Breast epithelium (tissue), 4 donors: ENCODE results near the gene PIF1. TPM values are rescaled to one million over a fixed set of nuclear protein-coding genes. Genes with fewer than 3 reads are reported as not detected.

ENCODE experiments used
- DNase-seq, 2 donors: peaks; one replicate each; pipeline ENCODE4 v3.0.0-alpha.2; 2019; ENCODE audit warnings: low spot score in 2 of 2
- H3K27ac ChIP-seq, 2 donors: fragments of 200-600 bp; sonication (generic) in 1 of 2; one replicate each; pipeline ENCODE4 v1.5.1; 2016 to 2019; ENCODE audit warnings: mild to moderate bottlenecking in 1 of 2
- H3K27me3 ChIP-seq, 2 donors: fragments of 200-600 bp; sonication (generic) in 1 of 2; one replicate each; pipeline versions ENCODE4 v1.5.1 to v1.6.0; 2017 to 2019; ENCODE audit warnings: control low read depth in 1 of 2, mild to moderate bottlenecking in 1 of 2
- H3K36me3 ChIP-seq: fragments of 200-600 bp; one replicate; pipeline ENCODE4 v1.5.1; 2019
- H3K4me1 ChIP-seq, 2 donors: fragments of 200-600 bp; sonication (generic); one replicate each; pipeline ENCODE4 v1.5.1; 2016 to 2019; ENCODE audit warnings: control low read depth in 1 of 2
- H3K4me3 ChIP-seq, 3 donors: fragments of 200-600 bp; sonication (generic); 1 replicate in 2 of 3; 2 replicates in 1 of 3; pipeline ENCODE4 v1.5.1; 2016 to 2019; ENCODE audit warnings: mild to moderate bottlenecking in 3 of 3, moderate library complexity in 2 of 3
- H3K9me3 ChIP-seq, 2 donors: fragments of 200-600 bp; sonication (generic) in 1 of 2; one replicate each; pipeline ENCODE4 v1.5.1; 2016 to 2019; ENCODE audit warnings: control low read depth in 1 of 2
- POLR2A ChIP-seq: fragments of 450-650 bp; IDR thresholded peaks from one replicate; pipeline ENCODE4 v1.6.1; 2016; ENCODE audit warnings: antibody characterized with exemption, mild to moderate bottlenecking, moderate library complexity
- POLR2AphosphoS5 ChIP-seq, 3 donors: sonication (generic); formaldehyde crosslinking; IDR thresholded peaks; one replicate each; pipeline ENCODE4 v1.6.1; 2017; ENCODE audit warnings: antibody characterized with exemption in 3 of 3
- intact Hi-C: fragments of 100-400 bp; cut with DNase I; formaldehyde crosslinking; loops from one replicate; pipeline ENCODE4 v1.15.1; 2023; ENCODE audit warnings: low total_unique reads
- total RNA-seq, 3 donors: library from RNA; depleted of rRNA; stranded (reverse); fragments of >200 nt; gene quantifications; one replicate each; pipeline ENCODE4 v1.1.0, GENCODE V29; 2016
- TF ChIP-seq, protein P1 (sequence below), 3 donors: fragments of 450-650 bp; IDR thresholded peaks; one replicate each; pipeline ENCODE4 v1.5.1; 2016 to 2017; ENCODE audit warnings: antibody characterized with exemption in 3 of 3, mild to moderate bottlenecking in 3 of 3, moderate library complexity in 3 of 3

Gene PIF1
- total RNA-seq, 3 donors from 2014 or later = 0.44 to 1.3 (median 0.66) TPM

DNA sequence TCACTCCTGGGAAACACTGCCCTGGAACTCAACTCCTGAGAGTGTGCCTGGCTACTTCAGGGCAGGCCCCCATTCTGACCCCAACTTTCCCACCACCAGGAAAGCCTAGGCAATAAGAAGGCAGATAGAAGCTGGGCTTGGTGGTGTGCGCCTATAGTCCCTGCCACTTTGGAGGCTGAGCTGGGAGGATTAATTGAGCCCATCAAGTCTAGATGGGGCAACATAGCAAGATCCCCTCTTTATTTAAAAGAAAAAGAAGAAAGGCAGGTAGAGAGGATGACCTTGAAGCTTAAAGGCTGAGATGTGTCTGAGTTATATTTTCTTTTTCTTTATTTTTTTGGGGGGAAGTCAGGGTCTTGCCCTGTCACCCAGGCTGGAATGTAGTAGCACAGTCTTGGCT lies 45.8 kb downstream of the PIF1 start:
- Histone ChIP-seq H3K9me3 (no peaks in the 10 kb centered on the region), H3K27ac (no peak overlapping the region), H3K4me1 (peaks cover 0 to 6% of the 10 kb centered on the region in 2 donors), H3K36me3 (no peaks in the 10 kb centered on the region), H3K4me3 (no peak overlapping the region), H3K27me3 (no peaks in the 10 kb centered on the region)
- intact Hi-C loops = no loop called here
- TF ChIP-seq POLR2AphosphoS5 (IDR thresholded peaks at IDR 0.05) (no peak), POLR2A (no peak)
- TF ChIP-seq, protein P1, sequence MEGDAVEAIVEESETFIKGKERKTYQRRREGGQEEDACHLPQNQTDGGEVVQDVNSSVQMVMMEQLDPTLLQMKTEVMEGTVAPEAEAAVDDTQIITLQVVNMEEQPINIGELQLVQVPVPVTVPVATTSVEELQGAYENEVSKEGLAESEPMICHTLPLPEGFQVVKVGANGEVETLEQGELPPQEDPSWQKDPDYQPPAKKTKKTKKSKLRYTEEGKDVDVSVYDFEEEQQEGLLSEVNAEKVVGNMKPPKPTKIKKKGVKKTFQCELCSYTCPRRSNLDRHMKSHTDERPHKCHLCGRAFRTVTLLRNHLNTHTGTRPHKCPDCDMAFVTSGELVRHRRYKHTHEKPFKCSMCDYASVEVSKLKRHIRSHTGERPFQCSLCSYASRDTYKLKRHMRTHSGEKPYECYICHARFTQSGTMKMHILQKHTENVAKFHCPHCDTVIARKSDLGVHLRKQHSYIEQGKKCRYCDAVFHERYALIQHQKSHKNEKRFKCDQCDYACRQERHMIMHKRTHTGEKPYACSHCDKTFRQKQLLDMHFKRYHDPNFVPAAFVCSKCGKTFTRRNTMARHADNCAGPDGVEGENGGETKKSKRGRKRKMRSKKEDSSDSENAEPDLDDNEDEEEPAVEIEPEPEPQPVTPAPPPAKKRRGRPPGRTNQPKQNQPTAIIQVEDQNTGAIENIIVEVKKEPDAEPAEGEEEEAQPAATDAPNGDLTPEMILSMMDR (IDR thresholded peaks at IDR 0.05) = no peak
- no peak for DNase-seq

DNA sequence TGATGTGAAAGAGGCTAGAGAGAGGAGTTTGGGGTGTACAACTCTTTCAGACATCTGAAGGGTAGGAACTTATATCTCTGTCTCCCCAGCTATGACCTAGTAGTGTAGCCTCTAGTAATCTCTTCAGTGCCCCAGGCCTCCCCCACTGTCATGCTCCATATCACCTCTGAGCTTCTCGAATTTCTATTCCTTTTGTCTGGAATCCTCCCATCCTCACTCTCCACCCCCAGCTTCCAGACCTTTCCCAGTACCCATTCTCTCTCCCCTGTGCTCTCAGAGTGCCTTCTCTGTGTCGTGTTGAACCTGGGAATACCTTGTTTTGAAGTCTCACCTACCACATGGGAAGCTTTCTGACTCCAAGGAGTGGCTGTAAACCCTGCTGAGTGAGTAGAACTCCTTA lies 46.4 kb downstream of the PIF1 start:
- intact Hi-C loops = no loop called here
- no peaks in the 10 kb centered on the region for H3K27me3 ChIP-seq
- H3K4me3 ChIP-seq = no peak overlapping the region
- peaks cover 0 to 6% of the 10 kb centered on the region in 2 donors for H3K4me1 ChIP-seq
- no peaks in the 10 kb centered on the region for H3K9me3 ChIP-seq
- H3K27ac ChIP-seq = no peak overlapping the region
- no peaks in the 10 kb centered on the region for H3K36me3 ChIP-seq
- DNase-seq = no peak
- no peak for TF ChIP-seq POLR2AphosphoS5 (IDR thresholded peaks at IDR 0.05)
- TF ChIP-seq, protein P1 (IDR thresholded peaks at IDR 0.05) = no peak
- TF ChIP-seq POLR2A = no peak

DNA sequence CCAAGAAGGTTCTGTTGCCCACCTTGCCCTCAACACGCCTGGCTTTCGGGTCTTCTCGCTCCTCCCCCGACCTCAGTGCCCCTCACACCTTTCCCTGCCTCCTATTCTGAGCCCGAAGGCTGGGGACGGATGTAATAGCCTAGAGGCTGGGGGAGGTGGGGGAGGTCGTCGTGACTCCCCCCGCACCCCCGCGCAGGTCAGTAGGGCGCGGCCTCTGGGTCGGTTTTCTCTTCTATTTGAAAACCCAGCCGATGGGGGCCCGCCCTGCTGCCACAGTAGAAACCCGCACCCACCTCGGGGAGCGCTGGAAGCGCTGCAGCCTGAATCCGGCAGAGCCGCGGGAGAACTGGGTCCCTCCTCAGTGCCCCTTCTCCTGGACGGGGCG lies 49.1 kb downstream of the PIF1 start:
- Histone ChIP-seq H3K27ac (peak overlapping the region in 1 of 2 donors; percentile 71), H3K4me3 (peak overlapping the region; percentile 63 to 97 (median 71)), H3K4me1 (peaks cover 0 to 6% of the 10 kb centered on the region in 2 donors), H3K27me3 (no peaks in the 10 kb centered on the region), H3K36me3 (no peaks in the 10 kb centered on the region), H3K9me3 (no peaks in the 10 kb centered on the region)
- DNase-seq = no peak
- TF ChIP-seq POLR2A (no peak), POLR2AphosphoS5 (IDR thresholded peaks at IDR 0.05) (no peak)
- TF ChIP-seq, protein P1 (IDR thresholded peaks at IDR 0.05) = no peak
- intact Hi-C loops = no loop called here

DNA sequence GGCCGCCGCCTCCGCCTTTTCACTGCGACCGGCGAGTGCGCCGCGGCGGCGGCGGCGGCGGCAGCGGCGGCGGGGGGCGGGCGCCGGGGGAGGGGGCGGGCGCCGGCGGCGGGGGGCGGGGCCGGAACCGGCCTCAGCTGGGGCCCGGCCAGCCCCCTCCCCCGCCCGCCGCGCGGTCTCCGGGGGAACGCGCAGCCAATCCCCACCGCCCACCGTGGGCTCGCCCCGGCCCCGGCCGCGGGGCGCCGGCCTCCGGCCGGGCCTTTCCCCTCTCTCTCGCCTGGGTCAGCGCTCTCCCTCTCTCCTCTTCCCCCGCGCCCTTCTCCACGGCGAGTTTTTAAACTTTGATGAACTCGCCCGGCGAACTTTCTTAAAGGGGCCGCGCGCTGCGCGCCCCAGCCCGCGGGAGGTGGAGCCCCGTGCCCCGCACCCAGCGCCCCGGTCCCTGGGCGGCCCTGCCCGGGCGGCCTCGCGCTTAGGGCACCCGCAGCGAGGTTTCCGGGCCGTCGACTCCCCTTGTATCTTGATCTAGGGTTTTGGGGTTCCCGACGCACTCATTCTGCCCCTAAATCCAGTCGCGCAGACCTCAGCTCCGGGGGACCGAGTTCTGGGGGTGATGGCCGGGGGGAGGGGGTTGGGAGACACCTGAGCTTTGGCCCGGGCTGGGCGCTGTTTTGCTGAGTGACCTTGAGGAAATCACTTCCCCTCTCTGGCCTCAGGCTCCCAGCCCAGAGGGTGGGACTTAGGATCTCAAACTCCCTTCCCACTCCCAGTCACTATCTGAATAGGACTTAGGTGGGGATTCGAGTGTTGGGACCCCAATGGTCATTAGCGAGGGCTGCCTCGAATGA lies 49.7 kb downstream of the PIF1 start, which contains the start of gene RBPMS2:
TSS of gene RBPMS2 (minus strand) at position 39 of the 851 bp plus-strand sequence. CDS start 270 bp downstream, outside the sequence.
- Histone ChIP-seq H3K4me3 (peak within 1 kb of the TSS; percentile 63 to 97 (median 71)), H3K27me3 (no peaks in the 10 kb centered on the region), H3K27ac (peak within 1 kb of the TSS; percentile 57 to 74), H3K4me1 (peaks cover 0 to 6% of the 10 kb centered on the region in 2 donors), H3K9me3 (no peaks in the 10 kb centered on the region), H3K36me3 (no peaks in the 10 kb centered on the region)
- no peak for DNase-seq
- TF ChIP-seq POLR2A = no peak
- no peak for TF ChIP-seq POLR2AphosphoS5 (IDR thresholded peaks at IDR 0.05)
- intact Hi-C loops = no loop called here

DNA sequence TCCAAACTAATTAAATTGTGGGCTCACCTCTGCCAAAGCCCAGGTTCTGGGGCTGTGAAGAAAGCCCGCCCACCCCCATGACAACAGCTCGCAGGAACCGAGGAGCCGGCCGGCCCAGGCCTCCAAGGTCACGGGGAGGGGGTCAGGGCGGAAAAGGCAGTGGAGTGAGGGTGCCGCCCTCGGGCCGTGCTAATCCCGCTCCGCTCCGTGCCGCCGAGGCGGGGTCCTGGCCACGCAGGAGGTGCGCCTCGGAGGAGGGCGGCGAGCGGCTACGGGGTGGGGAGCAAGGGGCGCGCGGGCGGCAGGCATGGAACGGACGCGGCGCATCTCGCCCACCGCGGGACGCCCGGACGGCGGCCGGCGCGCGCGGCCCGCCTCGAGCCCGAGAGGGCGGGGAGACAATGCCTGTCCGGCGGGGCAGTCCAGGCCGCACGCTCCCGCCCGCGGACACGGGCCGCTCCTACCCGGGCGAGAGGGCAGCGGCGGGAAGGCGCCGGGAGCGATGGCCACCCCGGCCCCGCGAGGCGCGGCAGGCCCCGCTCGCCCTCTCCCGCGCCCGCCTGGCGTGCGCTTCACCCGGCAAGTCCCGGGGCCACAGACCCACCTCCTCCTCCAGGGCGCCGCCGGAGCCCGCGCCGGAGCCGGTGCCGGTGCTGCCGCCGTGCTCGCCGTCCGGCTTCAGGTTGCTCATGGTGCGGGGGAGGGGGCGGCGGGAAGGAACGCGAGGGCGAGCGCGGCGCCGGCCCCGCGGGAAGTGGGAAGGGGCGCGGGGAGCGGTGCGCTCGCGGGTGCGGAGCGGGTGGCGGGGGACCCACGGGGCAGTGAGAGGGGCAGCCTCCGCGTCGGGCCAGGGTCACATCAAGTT lies 50.6 kb downstream of the PIF1 start:
- Histone ChIP-seq H3K4me1 (peaks cover 0 to 6% of the 10 kb centered on the region in 2 donors), H3K9me3 (no peaks in the 10 kb centered on the region), H3K27me3 (no peaks in the 10 kb centered on the region), H3K36me3 (no peaks in the 10 kb centered on the region), H3K27ac (peak overlapping the region in 1 of 2 donors; percentile 74), H3K4me3 (peak overlapping the region; percentile 63 to 97 (median 71))
- intact Hi-C loops = no loop called here
- TF ChIP-seq POLR2AphosphoS5 (IDR thresholded peaks at IDR 0.05) (no peak), POLR2A (no peak)
- TF ChIP-seq, protein P1 (IDR thresholded peaks at IDR 0.05) = no peak
- no peak for DNase-seq
